ENCODE data around the gene EPHA6.

The EPHA6 gene

GRCh38 chr3:96813820-96814650 lies at the start of gene EPHA6:
EPHA6 (plus strand) TSS chr3:96814594.
- no peak for DNase-seq

DNA sequence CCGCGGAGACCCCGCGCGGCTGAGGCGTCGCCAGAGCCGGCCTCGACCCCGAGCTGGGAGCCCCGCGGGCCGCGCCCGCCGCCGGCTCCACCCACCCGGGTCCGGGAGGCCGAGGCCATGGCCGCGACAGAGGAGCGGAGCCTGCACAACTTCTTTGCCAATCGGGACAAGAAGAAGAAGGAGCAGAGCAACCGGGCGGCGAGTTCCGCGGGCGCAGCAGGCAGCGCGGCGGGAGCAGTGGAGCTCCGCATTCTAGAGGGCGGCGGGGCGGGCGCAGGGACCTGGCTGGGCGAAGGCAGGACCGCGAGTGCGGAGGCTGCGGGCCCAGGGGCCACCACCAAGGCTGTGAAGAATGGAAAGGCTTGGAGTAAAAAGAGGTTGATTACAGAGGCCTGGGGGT lies 37.6 kb upstream of the EPHA6 start:
- DNase-seq = no peak

- no peak for DNase-seq
Measured at GRCh38 chr3:96779810-96780209, 34.6 kb upstream of the EPHA6 start.

GRCh38 chr3:96796101-96796500 lies 18.3 kb upstream of the EPHA6 start:
- no peak for DNase-seq

GRCh38 chr3:96803870-96804269 lies 10.5 kb upstream of the EPHA6 start:
- no peak for DNase-seq

GRCh38 chr3:96806341-96806740 lies 8.1 kb upstream of the EPHA6 start:
- no peak for DNase-seq

DNA sequence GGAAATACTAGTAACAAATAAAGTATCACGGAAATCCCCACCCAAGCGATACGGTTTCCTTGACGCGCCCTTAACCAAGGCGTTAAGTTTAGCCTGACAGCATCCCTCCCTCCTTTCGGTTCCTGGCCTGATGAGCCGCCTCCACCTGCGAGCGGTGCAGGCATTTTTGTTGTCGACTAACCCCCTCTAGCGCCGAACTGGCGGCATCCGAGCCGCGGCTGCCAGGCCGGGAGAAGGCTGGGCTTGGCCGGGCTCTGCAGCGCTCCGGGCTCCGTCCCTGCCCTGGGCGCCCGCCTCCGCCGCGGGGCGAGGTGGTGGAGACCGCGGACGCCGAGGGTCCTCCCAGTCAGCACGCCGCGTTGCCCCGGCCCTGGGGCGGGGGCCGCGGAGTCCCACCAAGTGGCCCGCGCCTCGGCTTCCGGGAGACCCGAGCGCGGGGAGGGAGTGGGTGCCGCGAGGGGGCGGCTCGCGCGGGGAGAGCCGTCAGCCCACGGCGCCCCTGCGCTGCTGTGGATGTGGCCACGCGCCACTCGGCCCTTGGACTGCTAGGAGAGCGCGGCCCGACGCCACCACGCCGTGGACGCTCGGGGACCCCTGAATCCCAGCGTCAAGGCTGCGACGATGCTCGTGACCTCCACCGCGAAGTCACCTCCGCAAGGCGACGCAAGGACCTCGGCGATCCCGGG lies 1.1 kb upstream of the EPHA6 start:
- peak in 1 of 2 donors; percentile 34 for DNase-seq

- no peak for DNase-seq
Measured at GRCh38 chr3:96814651-96815567, 515 bp downstream of the EPHA6 start.

GRCh38 chr3:96831175-96831574 lies 16.8 kb downstream of the EPHA6 start:
- DNase-seq = no peak

- no peak for DNase-seq
Measured at GRCh38 chr3:96833301-96833700, 18.9 kb downstream of the EPHA6 start.

DNA sequence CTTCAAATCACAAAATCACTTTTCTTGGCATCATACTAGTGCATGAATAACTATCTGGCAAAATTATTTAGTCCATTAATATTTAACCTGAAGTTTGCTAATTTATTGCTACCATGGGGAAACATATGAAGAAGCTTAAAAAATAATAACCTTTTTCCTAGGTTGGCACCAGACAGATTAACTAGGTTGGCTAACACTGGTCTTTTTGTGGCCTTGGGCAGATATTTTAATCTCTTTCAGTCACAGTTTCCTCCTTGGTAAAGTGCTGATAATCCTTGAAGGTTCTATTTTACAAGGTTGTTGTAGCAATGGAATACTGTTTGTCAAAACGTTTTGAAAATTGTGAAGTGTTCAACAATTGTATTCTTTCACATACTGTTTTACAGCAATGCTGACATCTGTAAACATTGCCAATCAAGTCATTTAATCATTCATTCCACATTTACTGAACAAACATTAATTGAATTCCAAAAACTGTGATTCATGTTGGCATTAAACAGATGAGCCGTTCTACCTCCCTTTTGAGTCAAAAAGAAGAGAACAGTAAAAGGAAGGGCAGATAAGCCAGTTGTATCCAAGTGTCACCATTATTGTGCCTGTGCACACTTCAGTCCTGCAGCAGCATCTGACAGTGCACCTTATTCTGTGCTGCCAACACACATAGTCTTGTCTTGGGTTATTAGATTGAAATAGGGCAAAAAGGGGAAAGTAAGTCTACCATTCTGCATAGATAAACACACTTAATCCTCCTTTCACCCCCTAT lies 21.9 kb downstream of the EPHA6 start:
- no peak for DNase-seq

GRCh38 chr3:96843505-96844203 lies 29.3 kb downstream of the EPHA6 start:
- no peak for DNase-seq

GRCh38 chr3:96844204-96844514 lies 29.8 kb downstream of the EPHA6 start:
- DNase-seq = no peak

DNA sequence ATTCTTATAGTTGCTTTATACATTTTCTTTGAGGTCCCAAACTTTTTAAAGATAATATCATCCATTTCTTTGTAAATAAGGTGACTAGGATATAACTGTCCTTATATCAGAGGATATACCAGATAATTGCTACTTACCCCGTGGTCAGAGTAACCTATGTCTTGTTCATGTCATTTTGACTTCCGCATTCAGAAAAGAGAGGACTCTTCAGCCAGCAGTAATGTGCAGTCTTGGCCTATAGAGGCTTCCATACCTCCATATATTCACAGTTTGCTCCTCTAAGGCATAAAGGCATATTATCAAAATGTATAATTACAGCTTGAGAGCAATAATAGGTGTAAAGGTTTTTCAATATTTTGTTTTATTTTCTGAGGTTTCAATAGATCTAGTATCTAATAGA lies 38.5 kb downstream of the EPHA6 start:
- no peak for DNase-seq

DNA sequence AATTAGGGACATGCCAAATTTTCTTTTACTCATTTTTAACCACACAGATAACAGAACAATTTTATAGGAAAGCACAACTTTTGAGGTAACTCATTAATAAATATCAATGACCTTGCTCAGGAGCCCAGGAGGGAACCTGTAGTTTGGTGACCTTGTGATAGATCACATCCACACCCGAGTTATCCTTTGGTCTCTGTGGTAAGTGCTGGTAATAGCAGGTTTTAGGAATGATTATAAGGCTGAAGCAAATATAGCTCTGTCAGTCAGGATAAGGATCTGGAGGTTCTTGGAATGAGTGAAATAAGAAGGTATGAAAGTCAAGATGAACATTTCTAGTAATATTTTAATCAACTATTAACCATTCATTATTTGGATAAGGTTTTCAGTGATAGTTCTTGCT lies 46.5 kb downstream of the EPHA6 start:
- DNase-seq = no peak

DNA sequence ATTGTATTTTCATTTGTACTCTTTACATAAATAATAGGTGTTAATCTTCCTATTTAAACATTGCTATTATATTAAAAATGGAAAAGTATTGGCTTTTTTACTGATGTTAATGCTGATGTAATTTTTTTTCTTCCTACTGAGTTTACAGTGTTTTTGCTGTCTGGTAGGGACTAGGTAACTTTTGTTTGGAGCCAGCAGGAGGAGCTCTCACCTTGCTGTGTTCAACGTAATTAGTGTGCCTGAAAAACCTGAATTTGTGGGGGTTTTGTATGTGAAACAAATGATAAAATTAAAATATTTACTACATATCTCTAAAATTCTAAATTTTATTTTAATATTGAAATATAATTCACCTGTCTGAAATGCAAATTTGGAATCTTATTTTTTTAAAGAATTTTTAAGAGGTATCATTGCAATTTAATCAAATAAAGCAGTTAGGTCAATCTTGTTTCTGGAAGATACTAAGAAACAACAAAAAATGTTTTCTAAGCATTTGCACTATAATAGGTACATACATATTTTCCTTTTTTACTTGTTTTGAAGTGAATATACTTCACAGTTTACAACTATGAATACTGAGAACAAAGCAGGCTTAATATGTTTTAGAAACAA lies 48.8 kb downstream of the EPHA6 start:
- DNase-seq = no peak

GRCh38 chr3:96865605-96866004 lies 51.2 kb downstream of the EPHA6 start:
- no peak for DNase-seq

- no peak for DNase-seq
Measured at GRCh38 chr3:96869316-96869715, 54.9 kb downstream of the EPHA6 start.

GRCh38 chr3:96877510-96877909 lies 63.1 kb downstream of the EPHA6 start:
- no peak for DNase-seq

DNA sequence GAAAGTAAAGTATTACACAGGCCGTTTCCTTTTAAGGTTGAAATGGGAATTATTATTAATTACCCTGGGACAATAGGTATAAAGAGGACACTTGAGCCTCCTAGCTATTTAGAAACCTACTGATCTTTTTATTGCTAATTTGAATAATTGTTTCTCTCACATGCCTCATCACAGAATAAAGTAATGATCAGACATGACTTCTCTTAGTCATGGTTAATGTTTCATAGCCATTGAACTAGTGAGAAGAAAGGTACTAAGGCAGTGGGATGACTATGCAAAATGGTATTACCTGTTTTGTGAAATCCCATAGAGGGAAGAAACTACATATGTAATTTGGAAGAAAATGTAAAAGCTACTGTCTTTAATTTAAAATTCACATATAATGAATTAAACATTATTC lies 85.6 kb downstream of the EPHA6 start:
- no peak for DNase-seq

DNA sequence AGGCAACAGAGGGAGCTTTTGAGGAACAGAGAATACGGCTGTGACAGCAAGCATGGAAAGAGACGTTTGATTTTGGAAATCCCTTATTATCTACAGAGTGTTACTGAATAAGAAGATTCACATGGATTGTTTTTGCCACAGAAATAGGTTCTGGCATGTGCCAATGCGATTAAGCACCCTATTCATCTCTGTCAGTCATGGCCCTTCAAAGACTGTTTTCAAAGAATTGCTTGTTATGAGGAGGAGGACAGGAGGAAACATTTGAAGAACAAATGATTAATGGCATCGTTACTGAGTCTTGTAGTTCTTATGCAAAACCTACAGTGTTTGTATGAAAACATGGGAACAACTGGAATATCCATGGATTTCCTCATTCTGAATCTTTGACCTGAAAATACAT lies 86.2 kb downstream of the EPHA6 start:
- DNase-seq = no peak

GRCh38 chr3:96915445-96915844 lies 101.1 kb downstream of the EPHA6 start:
- DNase-seq = no peak

Measured in CD4-positive, alpha-beta T cell treated with Interleukin-1 beta for 1 hour (primary cell).